ENCODE data around the gene OLFML1. TPM values are rescaled to one million over a fixed set of nuclear protein-coding genes. Genes with fewer than 3 reads are reported as not detected.

Gene OLFML1
- total and polyA plus RNA-seq, 2 of the 13 experiments (the other 11 are each of a cell fraction or from before 2014, with no cell fraction given) = 0.89 to 0.90 TPM

GRCh38 chr11:7525424-7525823 lies 40.1 kb downstream of the OLFML1 start (continued):
- TF ChIP-seq HMGA1 (CRISPR knock-in tag; conservative IDR thresholded peaks at IDR 0.05) (no peak), ZBTB10 (CRISPR knock-in tag; IDR thresholded peaks at IDR 0.05; ENCODE audit: borderline replicate concordance) (no peak), NCOA1 (CRISPR knock-in tag; IDR thresholded peaks at IDR 0.05) (no peak), ZNF577 (CRISPR knock-in tag; IDR thresholded peaks at IDR 0.05; ENCODE audit: borderline replicate concordance, low read depth) (no peak), KLF15 (CRISPR knock-in tag; IDR thresholded peaks at IDR 0.05; ENCODE audit: borderline replicate concordance) (no peak), ZNF329 (CRISPR knock-in tag; IDR thresholded peaks at IDR 0.05; ENCODE audit: low read depth) (no peak), TBX2 (CRISPR knock-in tag; IDR thresholded peaks at IDR 0.05; ENCODE audit: borderline replicate concordance) (peak; percentile 74), ZNF124 (CRISPR knock-in tag; IDR thresholded peaks at IDR 0.05) (no peak), ZMYM4 (CRISPR knock-in tag; IDR thresholded peaks at IDR 0.05) (peak; percentile 84), ATF7-NPFF (CRISPR knock-in tag; IDR thresholded peaks at IDR 0.05; ENCODE audit: low read depth) (no peak), ATM (IDR thresholded peaks at IDR 0.05; ENCODE audit: borderline replicate concordance) (no peak), ZNF234 (CRISPR knock-in tag; conservative IDR thresholded peaks at IDR 0.05) (no peak), ZMAT3 (CRISPR knock-in tag; conservative IDR thresholded peaks at IDR 0.05) (0 out of 2 replicates have a peak, but pooled peaks have one; percentile 59), ZNF431 (CRISPR knock-in tag; IDR thresholded peaks at IDR 0.05; ENCODE audit: borderline replicate concordance, low read depth) (peak; percentile 39; the same call in 1 of the 2 replicates), POLR2G (IDR thresholded peaks at IDR 0.05; ENCODE audit: low read depth, low read length) (no peak), SETDB1 (CRISPR knock-in tag; IDR thresholded peaks at IDR 0.05; ENCODE audit: borderline replicate concordance) (no peak), GZF1 (CRISPR knock-in tag; IDR thresholded peaks at IDR 0.05) (no peak)
- TF ChIP-seq, protein P1, sequence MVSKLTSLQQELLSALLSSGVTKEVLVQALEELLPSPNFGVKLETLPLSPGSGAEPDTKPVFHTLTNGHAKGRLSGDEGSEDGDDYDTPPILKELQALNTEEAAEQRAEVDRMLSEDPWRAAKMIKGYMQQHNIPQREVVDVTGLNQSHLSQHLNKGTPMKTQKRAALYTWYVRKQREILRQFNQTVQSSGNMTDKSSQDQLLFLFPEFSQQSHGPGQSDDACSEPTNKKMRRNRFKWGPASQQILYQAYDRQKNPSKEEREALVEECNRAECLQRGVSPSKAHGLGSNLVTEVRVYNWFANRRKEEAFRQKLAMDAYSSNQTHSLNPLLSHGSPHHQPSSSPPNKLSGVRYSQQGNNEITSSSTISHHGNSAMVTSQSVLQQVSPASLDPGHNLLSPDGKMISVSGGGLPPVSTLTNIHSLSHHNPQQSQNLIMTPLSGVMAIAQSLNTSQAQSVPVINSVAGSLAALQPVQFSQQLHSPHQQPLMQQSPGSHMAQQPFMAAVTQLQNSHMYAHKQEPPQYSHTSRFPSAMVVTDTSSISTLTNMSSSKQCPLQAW (CRISPR knock-in tag; IDR thresholded peaks at IDR 0.05) = no peak
- TF ChIP-seq, protein P2, sequence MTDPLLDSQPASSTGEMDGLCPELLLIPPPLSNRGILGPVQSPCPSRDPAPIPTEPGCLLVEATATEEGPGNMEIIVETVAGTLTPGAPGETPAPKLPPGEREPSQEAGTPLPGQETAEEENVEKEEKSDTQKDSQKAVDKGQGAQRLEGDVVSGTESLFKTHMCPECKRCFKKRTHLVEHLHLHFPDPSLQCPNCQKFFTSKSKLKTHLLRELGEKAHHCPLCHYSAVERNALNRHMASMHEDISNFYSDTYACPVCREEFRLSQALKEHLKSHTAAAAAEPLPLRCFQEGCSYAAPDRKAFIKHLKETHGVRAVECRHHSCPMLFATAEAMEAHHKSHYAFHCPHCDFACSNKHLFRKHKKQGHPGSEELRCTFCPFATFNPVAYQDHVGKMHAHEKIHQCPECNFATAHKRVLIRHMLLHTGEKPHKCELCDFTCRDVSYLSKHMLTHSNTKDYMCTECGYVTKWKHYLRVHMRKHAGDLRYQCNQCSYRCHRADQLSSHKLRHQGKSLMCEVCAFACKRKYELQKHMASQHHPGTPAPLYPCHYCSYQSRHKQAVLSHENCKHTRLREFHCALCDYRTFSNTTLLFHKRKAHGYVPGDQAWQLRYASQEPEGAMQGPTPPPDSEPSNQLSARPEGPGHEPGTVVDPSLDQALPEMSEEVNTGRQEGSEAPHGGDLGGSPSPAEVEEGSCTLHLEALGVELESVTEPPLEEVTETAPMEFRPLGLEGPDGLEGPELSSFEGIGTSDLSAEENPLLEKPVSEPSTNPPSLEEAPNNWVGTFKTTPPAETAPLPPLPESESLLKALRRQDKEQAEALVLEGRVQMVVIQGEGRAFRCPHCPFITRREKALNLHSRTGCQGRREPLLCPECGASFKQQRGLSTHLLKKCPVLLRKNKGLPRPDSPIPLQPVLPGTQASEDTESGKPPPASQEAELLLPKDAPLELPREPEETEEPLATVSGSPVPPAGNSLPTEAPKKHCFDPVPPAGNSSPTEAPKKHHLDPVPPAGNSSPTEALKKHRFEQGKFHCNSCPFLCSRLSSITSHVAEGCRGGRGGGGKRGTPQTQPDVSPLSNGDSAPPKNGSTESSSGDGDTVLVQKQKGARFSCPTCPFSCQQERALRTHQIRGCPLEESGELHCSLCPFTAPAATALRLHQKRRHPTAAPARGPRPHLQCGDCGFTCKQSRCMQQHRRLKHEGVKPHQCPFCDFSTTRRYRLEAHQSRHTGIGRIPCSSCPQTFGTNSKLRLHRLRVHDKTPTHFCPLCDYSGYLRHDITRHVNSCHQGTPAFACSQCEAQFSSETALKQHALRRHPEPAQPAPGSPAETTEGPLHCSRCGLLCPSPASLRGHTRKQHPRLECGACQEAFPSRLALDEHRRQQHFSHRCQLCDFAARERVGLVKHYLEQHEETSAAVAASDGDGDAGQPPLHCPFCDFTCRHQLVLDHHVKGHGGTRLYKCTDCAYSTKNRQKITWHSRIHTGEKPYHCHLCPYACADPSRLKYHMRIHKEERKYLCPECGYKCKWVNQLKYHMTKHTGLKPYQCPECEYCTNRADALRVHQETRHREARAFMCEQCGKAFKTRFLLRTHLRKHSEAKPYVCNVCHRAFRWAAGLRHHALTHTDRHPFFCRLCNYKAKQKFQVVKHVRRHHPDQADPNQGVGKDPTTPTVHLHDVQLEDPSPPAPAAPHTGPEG (CRISPR knock-in tag; IDR thresholded peaks at IDR 0.05) = no peak

All from HepG2 (cell line).